ENCODE measurements around the gene RNF126.

RNF126 gene

GRCh38 chr19:661427-662196, 1.4 kb downstream of the RNF126 start:
- no peak for DNase-seq

- DNase-seq = no peak
Observed at GRCh38 chr19:660793-661426, 2.1 kb downstream of the RNF126 start.

GRCh38 chr19:658916-659839, 3.8 kb downstream of the RNF126 start:
- DNase-seq = no peak

- DNase-seq = no peak
Observed at GRCh38 chr19:658059-658839, 4.8 kb downstream of the RNF126 start.

- no peak for DNase-seq
Observed at GRCh38 chr19:657611-658010, 5.4 kb downstream of the RNF126 start.

- no peak for DNase-seq
Observed at GRCh38 chr19:656751-657559, 6.1 kb downstream of the RNF126 start.

GRCh38 chr19:655691-656090, 7.3 kb downstream of the RNF126 start:
- DNase-seq = no peak

GRCh38 chr19:653425-653824, 9.6 kb downstream of the RNF126 start:
- DNase-seq = no peak

- no peak for DNase-seq
Observed at GRCh38 chr19:652467-653389, 10.3 kb downstream of the RNF126 start.

- no peak for DNase-seq
Observed at GRCh38 chr19:651991-652390, 11.0 kb downstream of the RNF126 start.

GRCh38 chr19:651114-651818, 11.7 kb downstream of the RNF126 start:
- no peak for DNase-seq

GRCh38 chr19:650121-650520, 12.9 kb downstream of the RNF126 start:
- DNase-seq = no peak

- DNase-seq = no peak
Observed at GRCh38 chr19:648904-649801, 13.9 kb downstream of the RNF126 start.

- no peak for DNase-seq
Observed at GRCh38 chr19:648305-648704, 14.7 kb downstream of the RNF126 start.

- no peak for DNase-seq
Observed at GRCh38 chr19:647566-648284, 15.3 kb downstream of the RNF126 start.

GRCh38 chr19:646779-647565, 16.0 kb downstream of the RNF126 start:
- DNase-seq = no peak

Data from DMS79 treated with DMSO at 0.1 percent for 48 hours (cell line).